Neural cell (in vitro differentiated cells): ENCODE results near the gene CSF2RB. TPM values are rescaled to one million over a fixed set of nuclear protein-coding genes. Genes with fewer than 3 reads are reported as not detected.

Experiments
- H2AFZ ChIP-seq: fragments of 200-600, 300-800 bp; sonication (generic), shearing (Covaris generic); 2 replicates; pipeline ENCODE4 v1.6.0; 2014; ENCODE audit warnings: low read depth, mild to moderate bottlenecking, antibody characterized with exemption, low read length, moderate library complexity
- H3F3A ChIP-seq: fragments of 200-600 bp; shearing (Covaris generic); 2 replicates; pipeline ENCODE4 v1.6.1; 2016; ENCODE audit warnings: mild to moderate bottlenecking, moderate library complexity, mixed read lengths, antibody characterized with exemption, low read length; ENCODE audit not compliant: insufficient read depth, poor library complexity, severe bottlenecking
- H3K27ac ChIP-seq: fragments of 200-600, 300-800 bp; sonication (generic), shearing (Covaris generic); 2 replicates; pipeline ENCODE4 v1.5.1; 2014; ENCODE audit warnings: mild to moderate bottlenecking, low read length, moderate library complexity
- H3K27me3 ChIP-seq: fragments of 300-800, 200-600 bp; sonication (generic), shearing (Covaris generic); 2 replicates; pipeline ENCODE4 v1.6.0; 2014; ENCODE audit warnings: mild to moderate bottlenecking, low read depth, low read length, moderate library complexity; ENCODE audit not compliant: insufficient read depth
- H3K36me3 ChIP-seq: fragments of 300-800, 200-600 bp; sonication (generic), shearing (Covaris generic); 2 replicates; pipeline ENCODE4 v1.5.1; 2014; ENCODE audit warnings: mild to moderate bottlenecking, antibody characterized with exemption, low read length, moderate library complexity; ENCODE audit not compliant: insufficient read depth
- H3K4me2 ChIP-seq: fragments of 300-800, 200-600 bp; sonication (generic), shearing (Covaris generic); 2 replicates; pipeline ENCODE4 v1.6.0; 2014; ENCODE audit warnings: mild to moderate bottlenecking, low read length
- H3K4me3 ChIP-seq: fragments of 300-800, 200-600 bp; sonication (generic), shearing (Covaris generic); 2 replicates; pipeline ENCODE4 v1.5.1; 2014; ENCODE audit warnings: mild to moderate bottlenecking, low read length, moderate library complexity
- H3K79me2 ChIP-seq: fragments of 200-600 bp; shearing (Covaris generic); replicated peaks from 2 replicates; pipeline ENCODE4 v1.6.0; 2014; ENCODE audit warnings: mild to moderate bottlenecking, low read length, moderate library complexity; ENCODE audit not compliant: insufficient read depth
- H3K9ac ChIP-seq: fragments of 300-800, 200-600 bp; sonication (generic), shearing (Covaris generic); 2 replicates; pipeline ENCODE4 v1.6.1; 2016; ENCODE audit warnings: mild to moderate bottlenecking, low read length, mixed read lengths
- H3K9me2 ChIP-seq: fragments of 200-600 bp; shearing (Covaris generic); 2 replicates; pipeline ENCODE4 v1.6.1; 2016; ENCODE audit warnings: mild to moderate bottlenecking, low read length, mixed read lengths; ENCODE audit not compliant: insufficient read depth
- H3K9me3 ChIP-seq: fragments of 200-600, 300-800 bp; sonication (generic), shearing (Covaris generic); 2 replicates; pipeline ENCODE4 v1.6.1; 2016; ENCODE audit warnings: mild to moderate bottlenecking, mixed run types, low read length, moderate library complexity, mixed read lengths
- H4K20me1 ChIP-seq: fragments of 200-600 bp; shearing (Covaris generic); 2 replicates; pipeline ENCODE4 v1.6.1; 2016; ENCODE audit warnings: mild to moderate bottlenecking, mixed run types; ENCODE audit not compliant: insufficient read depth
- CTCF ChIP-seq: fragments of 450-650 bp; IDR thresholded peaks from 2 replicates; pipeline ENCODE4 v1.5.1; 2014; ENCODE audit warnings: antibody characterized with exemption, mild to moderate bottlenecking, moderate library complexity; ENCODE audit not compliant: poor library complexity, severe bottlenecking
- EP300 ChIP-seq: fragments of 450-650 bp; conservative IDR thresholded peaks from 2 replicates; pipeline ENCODE4 v1.6.1; 2014; ENCODE audit warnings: antibody characterized with exemption, mild to moderate bottlenecking, moderate library complexity; ENCODE audit not compliant: poor library complexity, severe bottlenecking
- EZH2 ChIP-seq: fragments of 200-600, 300-800 bp; shearing (Covaris generic), sonication (generic); IDR thresholded peaks from 2 replicates; pipeline ENCODE4 v1.6.1; 2014; ENCODE audit warnings: antibody characterized with exemption, low read length, borderline replicate concordance, mild to moderate bottlenecking; ENCODE audit not compliant: insufficient read depth, poor library complexity, severe bottlenecking
- MXI1 ChIP-seq: fragments of 450-650 bp; conservative IDR thresholded peaks from 2 replicates; pipeline ENCODE4 v1.6.1; 2014; ENCODE audit warnings: antibody characterized with exemption, mild to moderate bottlenecking; ENCODE audit not compliant: poor library complexity, severe bottlenecking
- POLR2AphosphoS5 ChIP-seq: IDR thresholded peaks from 2 replicates; pipeline ENCODE4 v1.6.1; 2012
- RAD21 ChIP-seq: fragments of 450-650 bp; conservative IDR thresholded peaks from 2 replicates; pipeline ENCODE4 v1.6.1; 2014; ENCODE audit warnings: antibody characterized with exemption, mild to moderate bottlenecking, moderate library complexity
- REST ChIP-seq: IDR thresholded peaks from 2 replicates; pipeline ENCODE4 v1.6.1; 2012; ENCODE audit warnings: borderline replicate concordance
- SMC3 ChIP-seq: fragments of 450-650 bp; conservative IDR thresholded peaks from 2 replicates; pipeline ENCODE4 v1.6.1; 2014; ENCODE audit warnings: antibody characterized with exemption, mild to moderate bottlenecking, moderate library complexity; ENCODE audit not compliant: poor library complexity
- TAF1 ChIP-seq: IDR thresholded peaks from 2 replicates; pipeline ENCODE4 v1.6.1; 2012; ENCODE audit warnings: low read depth
- polyA plus RNA-seq: library from polyadenylated mRNA; depleted of rRNA; stranded (reverse); fragments of >200 nt; gene quantifications from 2 replicates; pipeline ENCODE4 v1.2.3, GENCODE V29; 2014

CSF2RB gene
- polyA plus RNA-seq, 1 donor from 2014 or later: not detected

GRCh38 chr22:36921309-36922104 lies 8.1 kb downstream of the CSF2RB start:
- Histone ChIP-seq H3K79me2 (no peaks in the 10 kb centered on the region), H3K9me3 (no peaks in the 10 kb centered on the region), H3K9me2 (no peaks in the 10 kb centered on the region), H3K36me3 (no peaks in the 10 kb centered on the region), H3K4me3 (no peak overlapping the region), H3F3A (no peaks in the 10 kb centered on the region), H3K9ac (no peak overlapping the region), H4K20me1 (no peaks in the 10 kb centered on the region), H3K4me2 (no peak overlapping the region), H3K27me3 (no peaks in the 10 kb centered on the region), H3K27ac (no peak overlapping the region), H2AFZ (no peak overlapping the region)
- TF ChIP-seq SMC3: no peak
- no peak for TF ChIP-seq POLR2AphosphoS5
- TF ChIP-seq MXI1: no peak
- TF ChIP-seq EZH2: no peak

GRCh38 chr22:36922105-36922608 lies 8.7 kb downstream of the CSF2RB start:
- H3K27ac ChIP-seq: no peak overlapping the region
- H3K9ac ChIP-seq: no peak overlapping the region
- no peaks in the 10 kb centered on the region for H3K79me2 ChIP-seq
- no peak overlapping the region for H3K4me2 ChIP-seq
- no peaks in the 10 kb centered on the region for H3K9me3 ChIP-seq
- no peaks in the 10 kb centered on the region for H4K20me1 ChIP-seq
- H3K4me3 ChIP-seq: no peak overlapping the region
- H3K27me3 ChIP-seq: no peaks in the 10 kb centered on the region
- H2AFZ ChIP-seq: no peak overlapping the region
- TF ChIP-seq CTCF (no peak), EP300 (no peak), MXI1 (no peak), TAF1 (no peak), REST (no peak), EZH2 (no peak), RAD21 (no peak), POLR2AphosphoS5 (no peak), SMC3 (no peak)
- H3K36me3 ChIP-seq: no peaks in the 10 kb centered on the region
- no peaks in the 10 kb centered on the region for H3F3A ChIP-seq
- no peaks in the 10 kb centered on the region for H3K9me2 ChIP-seq
